ENCODE data around the gene TBC1D22A.

DNA sequence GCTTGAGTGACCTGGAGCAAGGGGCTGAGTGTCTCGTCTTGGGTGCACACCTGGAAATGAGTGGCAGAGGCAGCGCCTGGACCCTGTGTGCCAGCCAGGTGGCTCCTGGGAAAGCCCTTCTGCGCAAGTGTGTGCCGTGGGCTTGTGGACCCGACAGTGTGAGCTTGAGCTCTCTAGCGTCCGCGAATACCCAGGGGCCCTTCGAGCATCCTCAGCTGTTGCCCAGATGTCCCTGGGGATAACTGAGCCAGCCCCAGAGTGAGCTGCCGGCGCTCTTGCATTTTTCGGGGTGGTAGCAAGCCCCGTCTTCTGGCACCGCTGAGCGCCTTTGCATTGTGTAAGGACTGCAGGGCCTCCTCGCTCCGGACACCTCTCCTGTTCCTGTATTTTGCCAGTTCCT is 399.2 kb downstream of the TBC1D22A start:
- TF ChIP-seq, protein P1, sequence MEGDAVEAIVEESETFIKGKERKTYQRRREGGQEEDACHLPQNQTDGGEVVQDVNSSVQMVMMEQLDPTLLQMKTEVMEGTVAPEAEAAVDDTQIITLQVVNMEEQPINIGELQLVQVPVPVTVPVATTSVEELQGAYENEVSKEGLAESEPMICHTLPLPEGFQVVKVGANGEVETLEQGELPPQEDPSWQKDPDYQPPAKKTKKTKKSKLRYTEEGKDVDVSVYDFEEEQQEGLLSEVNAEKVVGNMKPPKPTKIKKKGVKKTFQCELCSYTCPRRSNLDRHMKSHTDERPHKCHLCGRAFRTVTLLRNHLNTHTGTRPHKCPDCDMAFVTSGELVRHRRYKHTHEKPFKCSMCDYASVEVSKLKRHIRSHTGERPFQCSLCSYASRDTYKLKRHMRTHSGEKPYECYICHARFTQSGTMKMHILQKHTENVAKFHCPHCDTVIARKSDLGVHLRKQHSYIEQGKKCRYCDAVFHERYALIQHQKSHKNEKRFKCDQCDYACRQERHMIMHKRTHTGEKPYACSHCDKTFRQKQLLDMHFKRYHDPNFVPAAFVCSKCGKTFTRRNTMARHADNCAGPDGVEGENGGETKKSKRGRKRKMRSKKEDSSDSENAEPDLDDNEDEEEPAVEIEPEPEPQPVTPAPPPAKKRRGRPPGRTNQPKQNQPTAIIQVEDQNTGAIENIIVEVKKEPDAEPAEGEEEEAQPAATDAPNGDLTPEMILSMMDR (IDR thresholded peaks at IDR 0.05) = no peak
- TF ChIP-seq POLR2A (IDR thresholded peaks at IDR 0.05) = no peak

Data from right lobe of liver (tissue), 4 donors.